ENCODE data around the gene CRB2.

The CRB2 gene

DNA sequence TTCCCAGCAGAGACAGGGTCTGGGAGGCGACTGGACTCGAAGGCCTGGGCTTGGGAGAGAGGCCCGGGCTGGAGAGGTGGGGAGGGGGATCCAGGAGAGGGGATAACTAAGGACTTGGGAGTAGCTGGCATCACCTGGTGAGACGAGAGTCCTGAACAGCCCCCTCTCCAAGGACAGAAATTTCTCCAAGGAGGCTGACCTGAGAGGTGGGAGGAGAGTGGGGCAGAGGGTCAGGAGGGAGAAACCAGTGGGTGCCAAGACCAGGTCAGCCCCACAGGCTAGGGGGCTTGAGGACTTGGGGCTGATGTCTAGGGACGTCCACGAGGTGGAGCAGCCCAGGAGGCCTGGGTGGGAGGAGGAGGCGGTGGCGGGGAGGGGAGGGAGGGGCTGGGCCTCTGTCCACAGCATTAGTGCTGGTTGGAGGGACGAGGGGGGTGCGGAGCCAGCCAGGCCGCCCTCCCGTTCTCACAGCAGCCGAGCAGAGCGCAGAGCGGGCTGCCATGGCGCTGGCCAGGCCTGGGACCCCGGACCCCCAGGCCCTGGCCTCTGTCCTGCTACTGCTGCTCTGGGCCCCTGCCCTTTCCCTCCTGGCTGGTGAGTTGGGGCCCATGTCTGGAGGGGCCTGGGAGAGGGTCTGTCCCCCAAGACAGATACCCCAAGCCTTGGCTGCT is at the start of gene CRB2:
Gene CRB2, plus strand, starts transcription at position 437 of the 671 bp plus-strand sequence. Its CDS starts 64 bp downstream, at position 501.
- H3K9me3 ChIP-seq (ENCODE audit: control insufficient read depth in 5 of 5, low read length in 5 of 5): no peaks in the 10 kb centered on the region
- peaks cover 6 to 39% (median 27%) of the 10 kb centered on the region in 5 donors for H3K27me3 ChIP-seq (ENCODE audit: control insufficient read depth in 5 of 5, insufficient read depth in 4 of 5, low read length in 5 of 5)
- H3K36me3 ChIP-seq (ENCODE audit: control insufficient read depth in 5 of 5, insufficient read depth in 5 of 5, low read length in 5 of 5): no peaks in the 10 kb centered on the region
- H3K4me1 ChIP-seq (ENCODE audit: control insufficient read depth in 5 of 5, insufficient read depth in 5 of 5, low read length in 5 of 5): peaks cover 0 to 9% (median 6%) of the 10 kb centered on the region in 5 donors
- no peak within 1 kb of the TSS for H3K27ac ChIP-seq (ENCODE audit: low read depth, low read length)
- no peak within 1 kb of the TSS for H3K4me3 ChIP-seq (ENCODE audit: low read depth in 1 of 5, low read length in 5 of 5)
- H3K9ac ChIP-seq (ENCODE audit: low read length in 5 of 5): no peak within 1 kb of the TSS

DNA sequence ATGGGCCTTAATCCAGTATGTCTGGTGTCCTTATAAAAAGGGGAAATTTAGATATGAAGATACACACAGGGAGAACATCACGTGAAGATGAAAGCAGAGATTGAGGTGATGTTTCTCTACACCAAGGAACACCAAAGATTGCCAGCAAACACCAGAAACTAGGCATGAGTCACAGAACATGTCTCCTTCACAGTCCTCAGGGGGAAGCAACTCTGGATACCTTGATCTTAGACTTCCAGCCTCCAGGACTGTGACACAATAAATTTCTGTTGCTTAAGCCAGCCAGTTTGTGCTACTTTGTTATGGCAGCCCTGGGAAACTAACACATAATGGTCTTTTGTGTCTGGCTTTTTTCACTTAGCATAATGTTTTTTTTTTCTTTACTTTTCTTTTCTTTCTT is 46.4 kb upstream of the CRB2 start:
- Histone ChIP-seq H3K4me1 (ENCODE audit: control insufficient read depth in 5 of 5, insufficient read depth in 5 of 5, low read length in 5 of 5) (peaks cover 0 to 22% (median 13%) of the 10 kb centered on the region in 5 donors), H3K36me3 (ENCODE audit: control insufficient read depth in 5 of 5, insufficient read depth in 5 of 5, low read length in 5 of 5) (no peaks in the 10 kb centered on the region), H3K4me3 (ENCODE audit: low read depth in 1 of 5, low read length in 5 of 5) (no peak overlapping the region), H3K27ac (ENCODE audit: low read depth, low read length) (no peak overlapping the region), H3K9ac (ENCODE audit: low read length in 5 of 5) (no peak overlapping the region), H3K27me3 (ENCODE audit: control insufficient read depth in 5 of 5, insufficient read depth in 4 of 5, low read length in 5 of 5) (no peaks in the 10 kb centered on the region), H3K9me3 (ENCODE audit: control insufficient read depth in 5 of 5, low read length in 5 of 5) (no peaks in the 10 kb centered on the region)

DNA sequence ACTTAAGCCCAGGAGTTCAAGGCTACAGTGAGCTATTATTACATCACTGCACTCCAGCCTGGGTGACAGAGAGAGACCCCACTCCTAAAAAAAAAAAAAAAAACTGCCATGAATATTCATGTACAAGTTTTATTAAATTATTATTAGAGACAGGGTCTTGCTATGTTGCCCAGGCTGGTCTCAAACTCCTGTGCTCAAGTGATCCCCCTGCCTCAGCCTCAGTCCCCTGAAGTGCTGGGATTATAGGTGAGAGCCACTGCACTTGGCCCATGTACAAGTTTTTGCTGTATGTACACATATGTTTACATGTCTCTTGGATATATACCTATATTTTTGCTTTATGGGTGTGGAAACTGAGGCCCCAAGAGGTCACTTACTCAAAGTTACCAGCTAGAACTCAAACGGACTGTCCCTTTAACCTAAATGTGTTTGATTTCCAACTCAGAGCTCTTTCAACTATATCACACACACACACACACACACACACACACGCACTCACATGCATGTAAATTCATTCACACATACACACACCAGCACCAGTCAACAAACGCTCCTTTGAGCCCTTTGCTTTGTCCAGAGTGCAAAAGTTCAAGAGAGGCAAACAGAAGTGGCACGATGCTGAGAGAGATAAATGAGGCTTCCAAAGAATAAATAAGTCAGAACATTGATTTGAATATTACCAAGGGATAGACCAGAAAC is 45.3 kb upstream of the CRB2 start:
- H3K27ac ChIP-seq (ENCODE audit: low read depth, low read length): no peak overlapping the region
- H3K4me3 ChIP-seq (ENCODE audit: low read depth in 1 of 5, low read length in 5 of 5): no peak overlapping the region
- H3K9ac ChIP-seq (ENCODE audit: low read length in 5 of 5): no peak overlapping the region
- no peaks in the 10 kb centered on the region for H3K36me3 ChIP-seq (ENCODE audit: control insufficient read depth in 5 of 5, insufficient read depth in 5 of 5, low read length in 5 of 5)
- H3K9me3 ChIP-seq (ENCODE audit: control insufficient read depth in 5 of 5, low read length in 5 of 5): no peaks in the 10 kb centered on the region
- peaks cover 0 to 22% (median 13%) of the 10 kb centered on the region in 5 donors for H3K4me1 ChIP-seq (ENCODE audit: control insufficient read depth in 5 of 5, insufficient read depth in 5 of 5, low read length in 5 of 5)
- H3K27me3 ChIP-seq (ENCODE audit: control insufficient read depth in 5 of 5, insufficient read depth in 4 of 5, low read length in 5 of 5): no peaks in the 10 kb centered on the region

DNA sequence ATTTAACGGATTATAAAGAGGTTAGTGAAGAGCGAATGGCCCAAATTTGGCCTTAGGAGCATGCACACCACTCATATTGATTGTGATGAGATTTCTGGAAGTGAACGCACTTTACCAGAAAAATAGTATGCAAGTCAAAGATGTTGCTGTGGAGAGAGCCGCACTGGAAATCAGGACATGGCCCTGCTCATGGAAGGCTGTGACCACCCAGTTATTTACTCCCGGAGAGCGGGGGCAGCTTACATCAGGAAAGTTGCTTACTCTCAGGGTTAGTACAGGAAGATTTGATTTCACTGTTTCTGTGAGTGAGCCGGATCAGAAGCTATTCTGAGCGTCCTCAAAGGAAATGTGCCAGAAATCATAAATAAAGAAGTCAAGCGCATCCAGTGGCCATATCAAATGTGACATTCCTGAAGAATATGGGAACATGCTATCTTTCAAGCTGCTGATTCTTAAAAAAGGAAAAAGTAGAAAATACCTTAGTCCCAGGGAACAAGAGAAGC is 44.7 kb upstream of the CRB2 start:
- H3K9ac ChIP-seq (ENCODE audit: low read length in 5 of 5): no peak overlapping the region
- no peak overlapping the region for H3K4me3 ChIP-seq (ENCODE audit: low read depth in 1 of 5, low read length in 5 of 5)
- H3K27ac ChIP-seq (ENCODE audit: low read depth, low read length): no peak overlapping the region
- H3K27me3 ChIP-seq (ENCODE audit: control insufficient read depth in 5 of 5, insufficient read depth in 4 of 5, low read length in 5 of 5): no peaks in the 10 kb centered on the region
- H3K9me3 ChIP-seq (ENCODE audit: control insufficient read depth in 5 of 5, low read length in 5 of 5): no peaks in the 10 kb centered on the region
- H3K36me3 ChIP-seq (ENCODE audit: control insufficient read depth in 5 of 5, insufficient read depth in 5 of 5, low read length in 5 of 5): no peaks in the 10 kb centered on the region
- H3K4me1 ChIP-seq (ENCODE audit: control insufficient read depth in 5 of 5, insufficient read depth in 5 of 5, low read length in 5 of 5): peaks cover 0 to 18% (median 13%) of the 10 kb centered on the region in 5 donors

DNA sequence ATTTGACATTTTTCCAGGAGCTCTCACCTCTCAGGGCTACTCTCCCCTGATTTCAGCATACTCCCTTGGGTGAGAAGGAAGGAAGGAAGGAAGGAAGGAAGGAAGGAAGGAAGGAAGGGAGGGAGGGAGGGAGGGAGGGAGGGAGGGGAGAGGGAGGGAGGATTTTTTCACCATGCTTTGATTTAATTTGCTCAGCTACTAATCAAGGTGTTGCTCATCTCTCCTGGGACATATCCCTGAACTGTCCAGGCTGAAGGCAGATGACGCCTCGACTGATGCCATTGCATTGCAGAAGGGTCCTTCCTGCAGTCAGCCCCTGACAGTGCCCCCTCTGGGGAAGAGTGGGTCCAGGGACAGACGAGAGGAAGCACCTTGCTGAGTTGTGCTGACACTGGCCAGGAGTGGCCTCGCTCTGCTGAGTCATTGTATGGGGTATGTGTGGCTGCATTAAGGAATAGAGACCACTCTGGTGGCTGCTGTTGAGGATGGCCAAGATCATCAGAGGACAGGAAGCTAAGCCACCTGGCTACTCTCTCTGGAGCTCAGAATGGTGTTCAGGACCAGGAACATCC is 43.6 kb upstream of the CRB2 start:
- Histone ChIP-seq H3K9me3 (ENCODE audit: control insufficient read depth in 5 of 5, low read length in 5 of 5) (no peaks in the 10 kb centered on the region), H3K27ac (ENCODE audit: low read depth, low read length) (no peak overlapping the region), H3K36me3 (ENCODE audit: control insufficient read depth in 5 of 5, insufficient read depth in 5 of 5, low read length in 5 of 5) (no peaks in the 10 kb centered on the region), H3K9ac (ENCODE audit: low read length in 5 of 5) (no peak overlapping the region), H3K27me3 (ENCODE audit: control insufficient read depth in 5 of 5, insufficient read depth in 4 of 5, low read length in 5 of 5) (no peaks in the 10 kb centered on the region), H3K4me3 (ENCODE audit: low read depth in 1 of 5, low read length in 5 of 5) (no peak overlapping the region), H3K4me1 (ENCODE audit: control insufficient read depth in 5 of 5, insufficient read depth in 5 of 5, low read length in 5 of 5) (peaks cover 0 to 7% (median 3%) of the 10 kb centered on the region in 5 donors)

DNA sequence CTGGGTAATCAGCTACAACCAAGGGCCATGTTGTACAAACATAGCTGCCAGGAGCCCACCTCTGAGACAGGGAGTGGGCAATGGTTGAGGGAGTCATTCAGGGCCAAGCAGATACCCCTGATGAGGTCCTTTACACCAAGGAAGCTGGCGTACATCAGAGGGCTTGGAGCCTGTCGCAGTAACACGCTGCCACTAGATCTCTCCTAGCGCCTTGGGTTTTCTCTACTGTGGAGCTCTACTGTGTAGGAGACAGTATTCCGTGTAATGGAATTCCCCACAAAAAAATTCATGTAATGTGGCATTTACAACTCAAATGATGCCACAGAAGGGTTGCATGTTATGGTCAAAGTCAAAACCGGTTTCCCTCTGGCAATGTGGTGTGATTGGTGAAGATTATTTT is 41.4 kb upstream of the CRB2 start:
- H3K9ac ChIP-seq (ENCODE audit: low read length in 5 of 5): no peak overlapping the region
- H3K4me1 ChIP-seq (ENCODE audit: control insufficient read depth in 5 of 5, insufficient read depth in 5 of 5, low read length in 5 of 5): no peaks in the 10 kb centered on the region
- H3K27me3 ChIP-seq (ENCODE audit: control insufficient read depth in 5 of 5, insufficient read depth in 4 of 5, low read length in 5 of 5): no peaks in the 10 kb centered on the region
- no peak overlapping the region for H3K4me3 ChIP-seq (ENCODE audit: low read depth in 1 of 5, low read length in 5 of 5)
- H3K9me3 ChIP-seq (ENCODE audit: control insufficient read depth in 5 of 5, low read length in 5 of 5): no peaks in the 10 kb centered on the region
- H3K27ac ChIP-seq (ENCODE audit: low read depth, low read length): no peak overlapping the region
- H3K36me3 ChIP-seq (ENCODE audit: control insufficient read depth in 5 of 5, insufficient read depth in 5 of 5, low read length in 5 of 5): no peaks in the 10 kb centered on the region

DNA sequence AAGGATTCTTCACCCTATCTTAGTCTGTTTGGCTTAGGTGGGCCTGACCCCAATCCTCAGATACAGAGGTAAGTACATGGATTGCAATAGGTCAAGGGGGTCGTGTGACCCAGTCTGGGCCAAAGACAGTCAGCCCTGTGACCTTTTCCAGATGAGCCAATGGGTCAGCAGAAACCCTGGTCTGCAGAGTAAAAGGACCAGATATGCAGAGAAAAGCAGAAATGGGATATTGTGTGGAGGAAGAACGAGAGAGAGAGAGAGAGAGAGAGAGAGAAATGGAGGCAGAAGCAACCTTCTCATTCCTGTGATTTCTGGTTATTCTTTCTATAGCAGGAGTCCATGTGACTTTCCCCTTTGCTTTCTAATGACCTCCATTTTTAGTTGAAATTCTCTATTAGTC is 40.4 kb upstream of the CRB2 start:
- Histone ChIP-seq H3K27me3 (ENCODE audit: control insufficient read depth in 5 of 5, insufficient read depth in 4 of 5, low read length in 5 of 5) (no peaks in the 10 kb centered on the region), H3K4me3 (ENCODE audit: low read depth in 1 of 5, low read length in 5 of 5) (no peak overlapping the region), H3K36me3 (ENCODE audit: control insufficient read depth in 5 of 5, insufficient read depth in 5 of 5, low read length in 5 of 5) (no peaks in the 10 kb centered on the region), H3K27ac (ENCODE audit: low read depth, low read length) (no peak overlapping the region), H3K9ac (ENCODE audit: low read length in 5 of 5) (no peak overlapping the region), H3K9me3 (ENCODE audit: control insufficient read depth in 5 of 5, low read length in 5 of 5) (no peaks in the 10 kb centered on the region), H3K4me1 (ENCODE audit: control insufficient read depth in 5 of 5, insufficient read depth in 5 of 5, low read length in 5 of 5) (no peaks in the 10 kb centered on the region)

DNA sequence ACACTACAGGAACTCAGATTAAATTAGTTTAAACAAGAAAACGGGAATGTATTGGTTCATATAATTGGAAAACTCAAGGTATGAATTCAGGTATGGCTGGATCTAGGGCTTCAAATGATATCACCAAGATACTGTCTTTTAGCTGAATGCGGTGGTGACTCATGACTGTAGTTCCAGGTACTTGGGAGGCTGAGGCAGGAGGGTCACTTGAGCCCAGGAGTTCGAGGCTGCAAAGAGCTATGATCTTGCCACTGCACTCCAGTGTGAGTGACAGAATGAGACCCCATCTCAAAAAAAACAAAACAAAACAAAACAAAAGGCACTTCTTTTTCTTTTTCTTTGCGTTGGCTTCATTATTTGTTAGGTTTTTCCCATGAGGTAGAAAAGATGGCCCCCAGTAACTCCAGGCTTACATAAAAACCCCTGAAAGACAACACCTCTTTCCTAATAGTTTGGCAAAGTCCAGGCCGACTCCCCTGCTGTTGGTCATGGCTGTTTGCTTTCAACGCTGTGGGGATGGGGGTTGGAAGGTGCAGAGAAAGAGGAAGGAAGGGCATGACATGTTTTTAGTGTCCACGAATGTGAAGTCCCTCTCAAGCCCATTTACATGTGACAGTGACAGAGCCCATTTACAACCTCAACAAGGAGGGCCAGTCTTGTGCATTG is 39.8 kb upstream of the CRB2 start:
- Histone ChIP-seq H3K27ac (ENCODE audit: low read depth, low read length) (no peak overlapping the region), H3K9ac (ENCODE audit: low read length in 5 of 5) (no peak overlapping the region), H3K36me3 (ENCODE audit: control insufficient read depth in 5 of 5, insufficient read depth in 5 of 5, low read length in 5 of 5) (no peaks in the 10 kb centered on the region), H3K4me3 (ENCODE audit: low read depth in 1 of 5, low read length in 5 of 5) (no peak overlapping the region), H3K9me3 (ENCODE audit: control insufficient read depth in 5 of 5, low read length in 5 of 5) (no peaks in the 10 kb centered on the region), H3K4me1 (ENCODE audit: control insufficient read depth in 5 of 5, insufficient read depth in 5 of 5, low read length in 5 of 5) (no peaks in the 10 kb centered on the region), H3K27me3 (ENCODE audit: control insufficient read depth in 5 of 5, insufficient read depth in 4 of 5, low read length in 5 of 5) (no peaks in the 10 kb centered on the region)

DNA sequence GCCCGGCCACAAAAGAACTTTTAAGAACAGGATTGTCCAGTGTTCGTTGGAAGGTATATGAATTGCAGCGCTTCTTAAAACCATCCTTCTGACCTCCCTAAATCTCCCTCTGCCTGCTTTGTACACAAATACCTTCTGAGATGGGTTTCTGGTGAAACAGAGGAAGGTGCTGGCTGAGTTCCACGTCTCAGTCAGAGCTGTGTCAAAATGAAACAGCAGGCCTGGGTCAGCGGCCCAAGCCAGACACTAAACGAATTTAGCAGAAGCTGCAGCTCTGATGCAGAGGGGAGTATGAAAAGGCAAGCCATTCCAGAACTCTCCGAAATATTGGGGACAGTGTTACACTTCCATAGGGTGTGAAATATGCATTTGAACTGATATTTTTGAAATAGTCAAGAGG is 37.8 kb upstream of the CRB2 start:
- peaks cover 0 to 3% (median 0%) of the 10 kb centered on the region in 5 donors for H3K9me3 ChIP-seq (ENCODE audit: control insufficient read depth in 5 of 5, low read length in 5 of 5)
- H3K27ac ChIP-seq (ENCODE audit: low read depth, low read length): no peak overlapping the region
- H3K9ac ChIP-seq (ENCODE audit: low read length in 5 of 5): no peak overlapping the region
- peaks cover 0 to 5% (median 0%) of the 10 kb centered on the region in 5 donors for H3K27me3 ChIP-seq (ENCODE audit: control insufficient read depth in 5 of 5, insufficient read depth in 4 of 5, low read length in 5 of 5)
- no peaks in the 10 kb centered on the region for H3K36me3 ChIP-seq (ENCODE audit: control insufficient read depth in 5 of 5, insufficient read depth in 5 of 5, low read length in 5 of 5)
- no peaks in the 10 kb centered on the region for H3K4me1 ChIP-seq (ENCODE audit: control insufficient read depth in 5 of 5, insufficient read depth in 5 of 5, low read length in 5 of 5)
- no peak overlapping the region for H3K4me3 ChIP-seq (ENCODE audit: low read depth in 1 of 5, low read length in 5 of 5)

All from subcutaneous abdominal adipose tissue (tissue), 5 donors.